GM12892 (cell line): ENCODE results near the gene SFTPB.
A peak's percentile ranks its signal among the peaks of the same experiment; 100 is the strongest.
"Not testable (repeated sequence)": the region's sequence is repeated elsewhere in the genome, so short reads cannot be mapped to it uniquely, and the experiment has no call there.

Experiments used
- DNase-seq: peaks from one replicate; pipeline ENCODE4 v3.0.0; 2011; ENCODE audit not compliant: insufficient read length
- FAIRE-seq: peaks from 2 replicates; lab custom pipeline; 2011; peaks lifted over from hg19 to GRCh38; lab: Jason Lieb, UNC
- POLR2A ChIP-seq: IDR thresholded peaks from 2 replicates; pipeline ENCODE4 v1.6.1; 2011; ENCODE audit warnings: low read depth, low read length, control low read depth
- POLR2AphosphoS5 ChIP-seq: IDR thresholded peaks from 2 replicates; pipeline ENCODE4 v1.6.1; 2011; ENCODE audit warnings: low read depth, low read length, control low read depth
- TAF1 ChIP-seq: IDR thresholded peaks from 2 replicates; pipeline ENCODE4 v1.6.1; 2011; ENCODE audit warnings: low read depth, mild to moderate bottlenecking, control low read depth, low read length, borderline replicate concordance

SFTPB gene

GRCh38 chr2:85659324-85659981, 8.5 kb downstream of the SFTPB start:
- TF ChIP-seq TAF1 (no peak), POLR2A (no peak), POLR2AphosphoS5 (no peak)
- DNase-seq (no peak), FAIRE-seq (no peak)

- not testable (repeated sequence) for FAIRE-seq, DNase-seq
Observed at GRCh38 chr2:85657399-85657798, 10.6 kb downstream of the SFTPB start.

GRCh38 chr2:85656468-85656867, 11.5 kb downstream of the SFTPB start:
- no peak for FAIRE-seq
- no peak for TF ChIP-seq TAF1
- TF ChIP-seq POLR2A: no peak
- no peak for TF ChIP-seq POLR2AphosphoS5
- DNase-seq: no peak

- FAIRE-seq (no peak), DNase-seq (no peak)
- TF ChIP-seq TAF1 (no peak), POLR2AphosphoS5 (no peak), POLR2A (no peak)
Observed at GRCh38 chr2:85655961-85656417, 12.0 kb downstream of the SFTPB start.

- DNase-seq: no peak
- TF ChIP-seq TAF1 (no peak), POLR2AphosphoS5 (no peak), POLR2A (no peak)
- FAIRE-seq: no peak
Observed at GRCh38 chr2:85653996-85654395, 14.0 kb downstream of the SFTPB start.

GRCh38 chr2:85652056-85652455, 15.9 kb downstream of the SFTPB start:
- no peak for FAIRE-seq
- DNase-seq: no peak
- TF ChIP-seq POLR2A: no peak
- TF ChIP-seq POLR2AphosphoS5: no peak
- TF ChIP-seq TAF1: no peak

GRCh38 chr2:85651097-85651496, 16.9 kb downstream of the SFTPB start:
- no peak for FAIRE-seq
- TF ChIP-seq POLR2AphosphoS5 (no peak), TAF1 (no peak), POLR2A (no peak)
- no peak for DNase-seq

- TF ChIP-seq POLR2A (no peak), POLR2AphosphoS5 (no peak), TAF1 (no peak)
- DNase-seq (no peak), FAIRE-seq (no peak)
Observed at GRCh38 chr2:85650456-85650855, 17.5 kb downstream of the SFTPB start.

GRCh38 chr2:85649201-85650190, 18.5 kb downstream of the SFTPB start:
- FAIRE-seq (no peak), DNase-seq (no peak)
- TF ChIP-seq TAF1: no peak
- no peak for TF ChIP-seq POLR2A
- no peak for TF ChIP-seq POLR2AphosphoS5

- TF ChIP-seq POLR2AphosphoS5: no peak
- no peak for TF ChIP-seq POLR2A
- no peak for TF ChIP-seq TAF1
- DNase-seq (no peak), FAIRE-seq (peak; percentile 9)
Observed at GRCh38 chr2:85648619-85649018, 19.4 kb downstream of the SFTPB start.

- no peak for DNase-seq
- TF ChIP-seq POLR2AphosphoS5 (no peak), POLR2A (no peak), TAF1 (no peak)
- no peak for FAIRE-seq
Observed at GRCh38 chr2:85647823-85648526, 20.0 kb downstream of the SFTPB start.

- TF ChIP-seq POLR2A (no peak), POLR2AphosphoS5 (no peak), TAF1 (no peak)
- DNase-seq: no peak
- FAIRE-seq: no peak
Observed at GRCh38 chr2:85646166-85646565, 21.8 kb downstream of the SFTPB start.
